GM10266 (cell line): ENCODE data around the gene TNPO2.

Experiments
- DNase-seq: peaks from one replicate; pipeline ENCODE4 v3.0.0; 2012; ENCODE audit errors: extremely low spot score
- CTCF ChIP-seq: IDR thresholded peaks from 2 replicates; pipeline ENCODE4 v1.5.1; 2012; ENCODE audit warnings: mild to moderate bottlenecking, low read depth; ENCODE audit not compliant: control insufficient read depth, insufficient read depth; ENCODE audit errors: missing control alignments

Gene TNPO2

GRCh38 chr19:12692960-12693359 lies 30.8 kb downstream of the TNPO2 start:
- TF ChIP-seq CTCF, result no peak
- no peak for DNase-seq

- no peak for TF ChIP-seq CTCF
- DNase-seq, result no peak
Measured at GRCh38 chr19:12689581-12690216, 34.0 kb downstream of the TNPO2 start.

- no peak for TF ChIP-seq CTCF
- DNase-seq, result no peak
Measured at GRCh38 chr19:12689012-12689411, 34.7 kb downstream of the TNPO2 start.

- DNase-seq, result no peak
- TF ChIP-seq CTCF, result no peak
Measured at GRCh38 chr19:12687496-12688196, 36.1 kb downstream of the TNPO2 start, which contains the start of gene GNG14. TSS of gene GNG14 (plus strand) at chr19:12687998. CDS start at chr19:12688049, 51 bp downstream.

- DNase-seq, result no peak
- TF ChIP-seq CTCF, result no peak
Measured at GRCh38 chr19:12685831-12686230, 37.9 kb downstream of the TNPO2 start.

- DNase-seq, result peak; percentile 93
- TF ChIP-seq CTCF, result no peak
Measured at GRCh38 chr19:12681074-12681987, 42.4 kb downstream of the TNPO2 start, which contains the start of gene DHPS. TSS of gene DHPS (minus strand) at chr19:12681880. CDS start at chr19:12681766, 114 bp downstream.
